Endothelial cell (in vitro differentiated cells): Measurements from ENCODE around the gene ZSWIM5. TPM values are rescaled to one million over a fixed set of nuclear protein-coding genes. Genes with fewer than 3 reads are reported as not detected.
"Not testable (repeated sequence)": the region's sequence is repeated elsewhere in the genome, so short reads cannot be mapped to it uniquely, and the experiment has no call there.

Experiments
- DNase-seq: peaks from one replicate; pipeline ENCODE4 v3.0.0; 2021; ENCODE audit warnings: low spot score
- H3K27ac Mint-ChIP-seq: one replicate; pipeline ENCODE4 v1.8.0; 2021; ENCODE audit warnings: mixed read lengths, inconsistent platforms; ENCODE audit not compliant: unreplicated experiment
- H3K27me3 Mint-ChIP-seq: one replicate; pipeline ENCODE4 v1.8.0; 2021; ENCODE audit warnings: mild to moderate bottlenecking, moderate library complexity, mixed read lengths, inconsistent platforms; ENCODE audit not compliant: unreplicated experiment
- H3K36me3 Mint-ChIP-seq: one replicate; pipeline ENCODE4 v1.8.0; 2021; ENCODE audit warnings: mild to moderate bottlenecking, low read depth, mixed read lengths, inconsistent platforms; ENCODE audit not compliant: unreplicated experiment
- H3K4me1 Mint-ChIP-seq: one replicate; pipeline ENCODE4 v1.8.0; 2021; ENCODE audit warnings: mild to moderate bottlenecking, mixed read lengths, inconsistent platforms; ENCODE audit not compliant: unreplicated experiment
- H3K4me3 Mint-ChIP-seq: one replicate; pipeline ENCODE4 v1.8.0; 2021; ENCODE audit warnings: mild to moderate bottlenecking, mixed read lengths, inconsistent platforms; ENCODE audit not compliant: unreplicated experiment
- H3K9me3 Mint-ChIP-seq: one replicate; pipeline ENCODE4 v1.8.0; 2021; ENCODE audit warnings: mixed read lengths, inconsistent platforms; ENCODE audit not compliant: unreplicated experiment
- total RNA-seq: library from RNA; stranded (reverse); fragmentation: NEBNext Ultra II Directional; extraction: Animal tissue kit (Norgen Biotek cat#: 25700); gene quantifications from one replicate; pipeline ENCODE4 v1.2.1, GENCODE V29; 2021; ENCODE audit not compliant: unreplicated experiment
- TF ChIP-seq, protein P1 (sequence below): fragments of 200-600 bp; sonication (generic); IDR thresholded peaks from one replicate; pipeline ENCODE4 v1.5.0; 2021; ENCODE audit warnings: antibody characterized with exemption; ENCODE audit not compliant: unreplicated experiment

Gene ZSWIM5
- total RNA-seq, 1 donor from 2014 or later = 6.6 TPM

DNA sequence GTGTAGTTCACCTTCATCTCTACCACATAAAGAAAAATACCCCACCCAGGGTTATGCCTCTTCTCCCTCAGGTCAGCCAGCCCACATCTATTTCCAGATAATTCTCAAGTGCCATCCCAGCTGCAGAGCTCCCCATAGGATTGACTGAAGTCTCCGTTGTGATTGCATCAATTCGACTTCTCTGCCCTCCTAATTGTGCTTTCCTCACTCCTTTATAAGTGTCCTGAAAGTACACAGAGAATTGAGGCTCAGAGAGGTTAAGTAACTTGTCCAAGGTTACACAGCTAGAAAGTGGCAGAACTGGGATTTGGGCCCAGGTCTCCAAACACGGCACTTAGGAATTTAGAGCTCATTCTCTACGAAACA is 15.0 kb downstream of the ZSWIM5 start:
- DNase-seq = no peak
- peaks cover 3% of the 10 kb centered on the region for H3K9me3 Mint-ChIP-seq
- H3K4me1 Mint-ChIP-seq = peaks cover 21% of the 10 kb centered on the region
- peaks cover 9% of the 10 kb centered on the region for H3K36me3 Mint-ChIP-seq
- H3K27ac Mint-ChIP-seq = no peak overlapping the region
- no peak overlapping the region for H3K4me3 Mint-ChIP-seq
- TF ChIP-seq, protein P1, sequence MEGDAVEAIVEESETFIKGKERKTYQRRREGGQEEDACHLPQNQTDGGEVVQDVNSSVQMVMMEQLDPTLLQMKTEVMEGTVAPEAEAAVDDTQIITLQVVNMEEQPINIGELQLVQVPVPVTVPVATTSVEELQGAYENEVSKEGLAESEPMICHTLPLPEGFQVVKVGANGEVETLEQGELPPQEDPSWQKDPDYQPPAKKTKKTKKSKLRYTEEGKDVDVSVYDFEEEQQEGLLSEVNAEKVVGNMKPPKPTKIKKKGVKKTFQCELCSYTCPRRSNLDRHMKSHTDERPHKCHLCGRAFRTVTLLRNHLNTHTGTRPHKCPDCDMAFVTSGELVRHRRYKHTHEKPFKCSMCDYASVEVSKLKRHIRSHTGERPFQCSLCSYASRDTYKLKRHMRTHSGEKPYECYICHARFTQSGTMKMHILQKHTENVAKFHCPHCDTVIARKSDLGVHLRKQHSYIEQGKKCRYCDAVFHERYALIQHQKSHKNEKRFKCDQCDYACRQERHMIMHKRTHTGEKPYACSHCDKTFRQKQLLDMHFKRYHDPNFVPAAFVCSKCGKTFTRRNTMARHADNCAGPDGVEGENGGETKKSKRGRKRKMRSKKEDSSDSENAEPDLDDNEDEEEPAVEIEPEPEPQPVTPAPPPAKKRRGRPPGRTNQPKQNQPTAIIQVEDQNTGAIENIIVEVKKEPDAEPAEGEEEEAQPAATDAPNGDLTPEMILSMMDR = no peak
- H3K27me3 Mint-ChIP-seq = no peaks in the 10 kb centered on the region

DNA sequence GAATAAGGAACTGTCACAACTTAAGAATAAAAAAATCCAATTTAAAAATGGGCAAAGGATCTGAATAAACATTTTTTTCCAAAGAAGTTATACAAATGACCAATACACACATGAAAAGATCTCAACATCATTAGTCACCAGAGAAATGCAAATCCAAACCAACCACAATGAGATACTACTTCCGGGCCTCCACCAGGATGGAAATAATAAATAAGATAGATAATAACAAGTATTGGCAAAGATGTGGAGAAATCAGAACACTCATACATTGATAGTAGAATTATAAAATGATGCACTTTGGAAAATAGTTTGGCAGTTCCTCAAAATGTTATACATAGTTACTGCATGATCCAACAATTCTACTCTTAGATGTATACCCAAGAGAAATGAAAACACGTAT is 18.7 kb downstream of the ZSWIM5 start:
- no peak overlapping the region for H3K4me3 Mint-ChIP-seq
- no peak for DNase-seq
- no peak overlapping the region for H3K27ac Mint-ChIP-seq
- H3K9me3 Mint-ChIP-seq = peaks cover 3% of the 10 kb centered on the region
- H3K27me3 Mint-ChIP-seq = no peaks in the 10 kb centered on the region
- TF ChIP-seq, protein P1 = no peak
- peaks cover 13% of the 10 kb centered on the region for H3K4me1 Mint-ChIP-seq
- peaks cover 9% of the 10 kb centered on the region for H3K36me3 Mint-ChIP-seq

DNA sequence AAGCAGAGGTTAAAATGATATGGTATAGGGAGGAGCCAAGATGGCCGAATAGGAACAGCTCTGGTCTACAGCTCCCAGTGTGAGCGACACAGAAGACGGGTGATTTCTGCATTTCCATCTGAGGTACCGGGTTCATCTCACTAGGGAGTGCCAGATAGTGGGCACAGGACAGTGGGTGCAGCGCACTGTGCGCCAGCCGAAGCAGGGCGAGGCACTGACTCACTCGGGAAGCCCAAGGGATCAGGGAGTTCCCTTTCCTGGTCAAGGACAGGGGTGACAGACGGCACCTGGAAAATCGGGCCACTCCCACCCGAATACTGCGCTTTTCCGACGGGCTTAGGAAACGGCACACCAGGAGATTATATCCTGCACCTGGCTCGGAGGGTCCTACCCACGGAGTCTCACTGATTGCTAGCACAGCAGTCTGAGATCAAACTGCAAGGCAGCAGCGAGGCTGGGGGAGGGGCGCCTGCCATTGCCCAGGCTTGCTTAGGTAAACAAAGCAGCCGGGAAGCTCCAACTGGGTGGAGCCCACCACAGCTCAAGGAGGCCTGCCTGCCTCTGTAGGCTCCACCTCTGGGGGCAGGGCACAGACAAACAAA is 26.4 kb downstream of the ZSWIM5 start:
- H3K36me3 Mint-ChIP-seq = peaks cover 14% of the 10 kb centered on the region
- not testable (repeated sequence) for H3K27me3 Mint-ChIP-seq, H3K27ac Mint-ChIP-seq, H3K4me1 Mint-ChIP-seq, H3K4me3 Mint-ChIP-seq, DNase-seq, H3K9me3 Mint-ChIP-seq

DNA sequence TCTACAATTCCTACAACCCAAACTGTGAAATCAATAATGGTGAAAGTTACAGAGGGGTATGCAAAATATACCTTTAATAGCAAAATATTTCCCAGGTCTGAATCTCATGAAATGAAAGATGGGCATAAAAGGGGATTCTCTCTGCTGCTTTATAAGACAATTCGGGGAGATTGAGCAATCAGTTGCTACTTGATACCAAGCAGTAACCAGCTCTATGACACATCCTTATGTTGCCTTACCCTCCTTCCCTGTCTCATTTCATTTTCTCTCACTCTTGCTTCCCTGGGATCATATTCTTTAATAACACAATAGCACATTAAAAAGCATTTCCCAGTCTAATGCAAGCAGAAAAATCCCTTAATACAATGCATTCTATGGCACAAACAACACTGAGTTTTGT is 29.0 kb downstream of the ZSWIM5 start:
- Mint-ChIP-seq H3K27ac (no peak overlapping the region), H3K9me3 (peaks cover 5% of the 10 kb centered on the region), H3K4me1 (peaks cover 4% of the 10 kb centered on the region), H3K27me3 (no peaks in the 10 kb centered on the region), H3K36me3 (peaks cover 14% of the 10 kb centered on the region), H3K4me3 (no peak overlapping the region)
- TF ChIP-seq, protein P1 = no peak
- DNase-seq = no peak

DNA sequence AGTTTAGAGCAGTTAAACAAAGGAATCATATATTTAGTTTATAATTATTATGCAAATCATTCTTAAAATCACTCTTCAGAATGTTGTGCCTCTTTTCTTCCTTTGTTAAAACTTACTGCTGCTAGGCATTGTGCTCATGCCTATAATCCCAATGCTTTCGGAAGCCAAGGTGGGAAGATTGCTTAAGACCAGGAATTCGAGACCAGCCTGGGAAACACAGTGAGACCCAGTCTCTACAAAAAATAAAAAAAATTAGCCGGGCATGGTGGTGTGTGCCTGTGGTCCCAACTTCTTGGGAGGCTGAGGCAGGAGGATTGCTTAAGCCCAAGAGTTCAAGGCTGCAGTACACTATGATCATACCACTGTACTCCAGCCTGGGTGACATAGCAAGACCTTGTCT is 33.6 kb downstream of the ZSWIM5 start:
- TF ChIP-seq, protein P1 = no peak
- H3K36me3 Mint-ChIP-seq = no peaks in the 10 kb centered on the region
- H3K4me1 Mint-ChIP-seq = peaks cover 4% of the 10 kb centered on the region
- H3K4me3 Mint-ChIP-seq = no peak overlapping the region
- H3K27me3 Mint-ChIP-seq = no peaks in the 10 kb centered on the region
- no peak overlapping the region for H3K27ac Mint-ChIP-seq
- no peaks in the 10 kb centered on the region for H3K9me3 Mint-ChIP-seq
- DNase-seq = no peak
